B cell (primary cell): ENCODE measurements around the gene SLIRP. TPM values are rescaled to one million over a fixed set of nuclear protein-coding genes. Genes with fewer than 3 reads are reported as not detected.

Experiments
- ATAC-seq: fragments of 200-7000 bp; cut with Tn5 transposase; one replicate; pipeline ENCODE4 v1.10.0; 2021; ENCODE audit warnings: low read depth, mild to moderate bottlenecking, moderate number of reproducible peaks, moderate library complexity
- CTCF ChIA-PET: fragments of 350-600 bp; sonication (Branson Sonifier 250); formaldehyde crosslinking; loops from one replicate; lab custom pipeline; 2021; ENCODE audit warnings: antibody characterized with exemption, inconsistent platforms; lab: Charles Lee
- POLR2A ChIA-PET: fragments of 350-600 bp; sonication (Branson Sonifier 250); formaldehyde crosslinking; loops from one replicate; lab custom pipeline; 2021; ENCODE audit warnings: antibody characterized with exemption; lab: Charles Lee
- DNase-seq: peaks from one replicate; pipeline ENCODE4 v3.0.0; 2013
- H2AFZ ChIP-seq: 2 replicates; pipeline ENCODE4 v1.6.1; 2012; ENCODE audit warnings: mild to moderate bottlenecking, low read depth, low read length; ENCODE audit not compliant: insufficient read depth, poor library complexity, severe bottlenecking
- H3K27ac ChIP-seq, 2 donors: 1 replicate in 1 of 2; 2 replicates in 1 of 2; pipeline ENCODE4 v1.5.1; 2012 to 2013; ENCODE audit warnings: low read length in 2 of 2, mild to moderate bottlenecking in 2 of 2, moderate library complexity in 1 of 2
- H3K27me3 ChIP-seq, 4 experiments: fragments of 200-600 bp in 1 of 4; sonication (generic) in 1 of 4; replicated peaks in 1 of 4; 1 replicate in 2 of 4; 2 replicates in 2 of 4; pipeline versions ENCODE4 v1.6.1 to v1.7.0; 2013 to 2016; ENCODE audit warnings: low read length in 3 of 4, mild to moderate bottlenecking in 2 of 4, mixed read lengths in 1 of 4, moderate library complexity in 1 of 4; ENCODE audit not compliant: insufficient read depth in 4 of 4, control insufficient read depth in 3 of 4; ENCODE audit errors: control extremely low read depth in 1 of 4
- H3K36me3 ChIP-seq, 2 experiments: replicated peaks in 1 of 2; 1 replicate in 1 of 2; 2 replicates in 1 of 2; pipeline versions ENCODE4 v1.6.1 to v1.7.1; 2013; ENCODE audit warnings: low read length in 1 of 2; ENCODE audit not compliant: insufficient read depth in 2 of 2, control insufficient read depth in 1 of 2; ENCODE audit errors: control extremely low read depth in 1 of 2, extremely low read depth in 1 of 2
- H3K4me1 ChIP-seq, 2 donors: fragments of 200-600 bp in 1 of 2; sonication (generic) in 1 of 2; 1 replicate in 1 of 2; 2 replicates in 1 of 2; pipeline versions ENCODE4 v1.5.1 to v1.6.1; 2013 to 2017; ENCODE audit warnings: low read length in 2 of 2; ENCODE audit not compliant: control insufficient read depth in 2 of 2, insufficient read depth in 2 of 2
- H3K4me2 ChIP-seq: replicated peaks from 2 replicates; pipeline ENCODE3; 2012; ENCODE audit warnings: mild to moderate bottlenecking, low read depth, low read length; ENCODE audit not compliant: poor library complexity, severe bottlenecking
- H3K4me3 ChIP-seq, 5 experiments: fragments of 200-600 bp in 1 of 5; sonication (generic) in 1 of 5; 1 replicate in 3 of 5; 2 replicates in 2 of 5; pipeline versions ENCODE4 v1.5.1 to v1.7.0; 2011 to 2016; ENCODE audit warnings: low read length in 4 of 5, mild to moderate bottlenecking in 4 of 5, low read depth in 2 of 5, control low read depth in 1 of 5, moderate library complexity in 1 of 5; ENCODE audit not compliant: insufficient read depth in 1 of 5; ENCODE audit errors: control extremely low read depth in 1 of 5, extremely low read depth in 1 of 5
- H3K79me2 ChIP-seq: fragments of 200-600 bp; sonication (generic); one replicate; pipeline ENCODE4 v1.6.0; 2016; ENCODE audit warnings: low read length; ENCODE audit not compliant: control insufficient read depth, insufficient read depth
- H3K9ac ChIP-seq: fragments of 200-600 bp; sonication (generic); 2 replicates; pipeline ENCODE4 v1.6.1; 2017; ENCODE audit warnings: mild to moderate bottlenecking, low read length, moderate library complexity
- H3K9me3 ChIP-seq, 3 donors: one replicate each; pipeline versions ENCODE4 v1.6.1 to v1.7.1; 2013; ENCODE audit warnings: low read length in 2 of 3; ENCODE audit not compliant: control insufficient read depth in 2 of 3, insufficient read depth in 1 of 3; ENCODE audit errors: control extremely low read depth in 1 of 3
- H4K20me1 ChIP-seq: 2 replicates; pipeline ENCODE4 v1.6.0; 2012; ENCODE audit warnings: mild to moderate bottlenecking, low read length; ENCODE audit not compliant: insufficient read depth, control insufficient read depth, poor library complexity, severe bottlenecking
- H3K27ac Mint-ChIP-seq: one replicate; pipeline ENCODE4 v1.8.0; 2021; ENCODE audit warnings: mixed read lengths
- H3K27me3 Mint-ChIP-seq: one replicate; pipeline ENCODE4 v1.8.0; 2021; ENCODE audit warnings: mixed read lengths
- H3K4me1 Mint-ChIP-seq: one replicate; pipeline ENCODE4 v1.8.0; 2021; ENCODE audit warnings: mixed read lengths
- H3K4me3 Mint-ChIP-seq: one replicate; pipeline ENCODE4 v1.8.0; 2021; ENCODE audit warnings: mixed read lengths
- H3K9me3 Mint-ChIP-seq: one replicate; pipeline ENCODE4 v1.8.0; 2022; ENCODE audit warnings: mixed read lengths; ENCODE audit not compliant: insufficient read depth
- EZH2 ChIP-seq: IDR thresholded peaks from 2 replicates; pipeline ENCODE4 v1.6.1; 2012; ENCODE audit warnings: borderline replicate concordance, low read depth, mild to moderate bottlenecking, moderate library complexity, low read length; ENCODE audit not compliant: insufficient read depth, poor library complexity, severe bottlenecking
- WGBS: methylation state at CpG from one replicate; pipeline ENCODE4 v1.1.5; 2013; ENCODE audit warnings: missing lambda C conversion rate; ENCODE audit not compliant: insufficient coverage; 5-methylcytosine and 5-hydroxymethylcytosine counted together
- intact Hi-C: fragments of 100-400 bp; cut with micrococcal nuclease; formaldehyde crosslinking; loops from one replicate; pipeline ENCODE4 v1.10.0; 2022
- polyA minus RNA-seq: library from RNA; depleted of rRNA, polyadenylated mRNA; stranded (reverse); fragments of >200 nt; gene quantifications from 2 replicates; pipeline ENCODE4 v1.2.3, GENCODE V29; 2012
- polyA plus RNA-seq: library from polyadenylated mRNA; depleted of rRNA; stranded (reverse); fragments of >200 nt; gene quantifications from 2 replicates; pipeline ENCODE4 v1.2.3, GENCODE V29; 2012
- total RNA-seq, 2 donors: library from RNA; stranded (reverse); fragments of 120-200 nt in 1 of 2; gene quantifications; 1 replicate in 1 of 2; 2 replicates in 1 of 2; pipeline versions ENCODE4 v1.2.3 to v1.2.4, GENCODE V29; 2013 to 2022
- TF ChIP-seq, protein P1 (sequence below): fragments of 200-600 bp; IDR thresholded peaks from one replicate; pipeline ENCODE4 v1.8.0; 2022; ENCODE audit warnings: antibody characterized with exemption, mild to moderate bottlenecking

SLIRP gene
- total RNA-seq (30.6 and 33.8 TPM in 2 replicates), polyA plus RNA-seq (36.7 and 61.2 TPM in 2 replicates), polyA minus RNA-seq (27.6 and 29.8 TPM in 2 replicates)
- 74.0 TPM for total RNA-seq (2013)

DNA sequence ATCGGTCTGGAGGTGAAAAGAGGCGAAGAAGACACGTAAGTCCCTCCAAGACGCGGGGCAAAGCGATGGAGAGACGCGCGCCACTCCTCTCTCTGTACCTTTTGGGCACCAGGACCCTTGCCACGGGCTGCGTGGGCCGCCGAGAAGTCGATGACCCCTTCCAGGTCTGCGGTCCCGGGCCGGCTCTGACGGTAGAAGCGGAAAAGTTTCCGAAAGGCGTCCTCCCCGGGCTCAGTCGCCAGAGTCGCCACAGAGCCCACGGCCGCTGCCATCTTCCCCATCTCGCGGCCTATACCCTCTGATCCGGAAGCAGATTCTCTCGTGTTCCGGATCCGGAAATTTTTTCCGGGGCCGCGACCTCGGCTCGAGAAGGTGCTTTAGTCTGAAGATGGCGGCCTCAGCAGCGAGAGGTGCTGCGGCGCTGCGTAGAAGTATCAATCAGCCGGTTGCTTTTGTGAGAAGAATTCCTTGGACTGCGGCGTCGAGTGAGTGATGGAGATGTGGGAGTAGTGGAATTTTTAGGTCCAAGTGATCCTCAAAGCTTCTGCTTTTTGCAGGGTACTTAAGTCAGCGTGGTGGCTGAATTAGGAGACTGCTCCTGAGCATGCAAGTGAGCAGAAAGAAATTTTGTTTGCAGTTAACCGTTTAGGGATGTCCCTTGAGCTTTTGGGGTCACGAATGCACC is at the start of gene SLIRP, which contains the start of gene ALKBH1:
Gene SLIRP (plus strand): TSS at position 380 of the 685 bp plus-strand sequence. CDS start 9 bp downstream, at position 389.
Gene ALKBH1 (minus strand): TSS at position 300 of the 685 bp plus-strand sequence. CDS start 19 bp downstream, at position 281.
- ChIA-PET CTCF (interaction anchor here (2.0 kb wide), 1 partner anchor 248 kb away, joined by 9 read pairs; no protein-coding TSS in a partner anchor), POLR2A (no interaction called here)
- H2AFZ ChIP-seq, result peak within 1 kb of the TSS; percentile 97
- H3K9ac ChIP-seq, result peak within 1 kb of the TSS; percentile 93
- intact Hi-C loops, result loop anchor here (1.0 to 5.0 kb wide), 6 partner anchors 53 to 586 kb away; partner anchors contain the start of genes ADCK1, SNW1, SPTLC2 and VIPAS39
- peaks cover 22 to 32% of the 10 kb centered on the region in 2 donors for H3K4me1 ChIP-seq
- Mint-ChIP-seq H3K27ac (peak within 1 kb of the TSS; percentile 91), H3K4me1 (peaks cover 37% of the 10 kb centered on the region), H3K9me3 (no peaks in the 10 kb centered on the region), H3K27me3 (no peaks in the 10 kb centered on the region), H3K4me3 (peak within 1 kb of the TSS; percentile 94)
- peak within 1 kb of the TSS in 1 of 2 donors; percentile 75 for H3K27ac ChIP-seq
- ATAC-seq, result peak; percentile 97
- peak; percentile 91 for DNase-seq
- H4K20me1 ChIP-seq, result peaks cover 9% of the 10 kb centered on the region
- H3K36me3 ChIP-seq, result peaks cover 5 to 33% of the 10 kb centered on the region in 2 experiments
- no peaks in the 10 kb centered on the region for H3K9me3 ChIP-seq
- H3K27me3 ChIP-seq, result no peaks in the 10 kb centered on the region
- TF ChIP-seq, protein P1, sequence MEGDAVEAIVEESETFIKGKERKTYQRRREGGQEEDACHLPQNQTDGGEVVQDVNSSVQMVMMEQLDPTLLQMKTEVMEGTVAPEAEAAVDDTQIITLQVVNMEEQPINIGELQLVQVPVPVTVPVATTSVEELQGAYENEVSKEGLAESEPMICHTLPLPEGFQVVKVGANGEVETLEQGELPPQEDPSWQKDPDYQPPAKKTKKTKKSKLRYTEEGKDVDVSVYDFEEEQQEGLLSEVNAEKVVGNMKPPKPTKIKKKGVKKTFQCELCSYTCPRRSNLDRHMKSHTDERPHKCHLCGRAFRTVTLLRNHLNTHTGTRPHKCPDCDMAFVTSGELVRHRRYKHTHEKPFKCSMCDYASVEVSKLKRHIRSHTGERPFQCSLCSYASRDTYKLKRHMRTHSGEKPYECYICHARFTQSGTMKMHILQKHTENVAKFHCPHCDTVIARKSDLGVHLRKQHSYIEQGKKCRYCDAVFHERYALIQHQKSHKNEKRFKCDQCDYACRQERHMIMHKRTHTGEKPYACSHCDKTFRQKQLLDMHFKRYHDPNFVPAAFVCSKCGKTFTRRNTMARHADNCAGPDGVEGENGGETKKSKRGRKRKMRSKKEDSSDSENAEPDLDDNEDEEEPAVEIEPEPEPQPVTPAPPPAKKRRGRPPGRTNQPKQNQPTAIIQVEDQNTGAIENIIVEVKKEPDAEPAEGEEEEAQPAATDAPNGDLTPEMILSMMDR, result no peak
- TF ChIP-seq EZH2, result no peak
- WGBS, result under 1% methylated on average over 49 of the region's 49 CpGs
- H3K4me2 ChIP-seq, result peak within 1 kb of the TSS; percentile 85
- H3K4me3 ChIP-seq, result peak within 1 kb of the TSS; percentile 82 to 98 (median 92)
- H3K79me2 ChIP-seq, result peaks cover 95% of the 10 kb centered on the region

GRCh38 chr14:77659831-77660230 is 48.1 kb upstream of the SLIRP start:
- intact Hi-C loops, result no loop called here
- CTCF ChIA-PET, result no interaction called here
- no peak for DNase-seq

More at GRCh38 chr14:77659831-77660230, 48.1 kb upstream of the SLIRP start:
- no peaks in the 10 kb centered on the region for H3K36me3 ChIP-seq
- Mint-ChIP-seq H3K4me3 (no peak overlapping the region), H3K27ac (no peak overlapping the region), H3K9me3 (no peaks in the 10 kb centered on the region), H3K27me3 (no peaks in the 10 kb centered on the region), H3K4me1 (peaks cover 4% of the 10 kb centered on the region)
- no peaks in the 10 kb centered on the region for H3K9me3 ChIP-seq
- no peak overlapping the region for H3K4me3 ChIP-seq
- ATAC-seq, result no peak
- no peak overlapping the region for H3K27ac ChIP-seq
- no peaks in the 10 kb centered on the region for H3K27me3 ChIP-seq
- POLR2A ChIA-PET, result no interaction called here
- H3K4me1 ChIP-seq, result peaks cover 0 to 3% of the 10 kb centered on the region in 2 donors
- WGBS, result no CpG with 5 or more reads among the region's 2 CpGs
- no peak overlapping the region for H3K4me2 ChIP-seq
- no peak overlapping the region for H3K9ac ChIP-seq
- no peak overlapping the region for H2AFZ ChIP-seq
- no peaks in the 10 kb centered on the region for H3K79me2 ChIP-seq
- H4K20me1 ChIP-seq, result no peaks in the 10 kb centered on the region
- TF ChIP-seq, protein P1, result no peak
- TF ChIP-seq EZH2, result no peak
